K562 (cell line): ENCODE data around the gene DMXL1. TPM values are rescaled to one million over a fixed set of nuclear protein-coding genes. Genes with fewer than 3 reads are reported as not detected.
"Not testable (repeated sequence)": the region's sequence is repeated elsewhere in the genome, so short reads cannot be mapped to it uniquely, and the experiment has no call there.

Source experiments
- ATAC-seq: fragments of 200-7000 bp; cut with Tn5 transposase; 3 replicates; pipeline ENCODE4 v1.9.1; 2020; ENCODE audit warnings: moderate library complexity
- BruUV-seq: library from RNA; stranded (reverse); fragments of 400-500 nt; replicated peaks from 2 replicates; lab custom pipeline; 2021; lab: Mats Ljungman, UMichigan
- CTCF ChIA-PET: fragments of 300-600 bp; formaldehyde crosslinking; extraction: SDS; loops from one replicate; lab custom pipeline; 2021; ENCODE audit warnings: low intra/inter-chr PET ratio; lab: Yijun Ruan, JAX
- POLR2A ChIA-PET: fragments of 300-600, 350-650 bp; sonication (Branson Sonifier 250); formaldehyde crosslinking; extraction: SDS; loops from one replicate; lab custom pipeline; 2021; ENCODE audit warnings: antibody characterized with exemption, inconsistent platforms; lab: Yijun Ruan, JAX
- DNase-seq, 4 experiments: peaks; one replicate each; pipeline versions ENCODE4 v3.0.0 to v3.0.0-alpha.2; 2011 to 2018; ENCODE audit warnings: low spot score in 3 of 4, mixed read lengths in 3 of 4; ENCODE audit errors: extremely low read depth in 1 of 4
- FAIRE-seq: peaks from 2 replicates; lab custom pipeline; 2011; peaks lifted over from hg19 to GRCh38; lab: Jason Lieb, UNC
- H2AFZ ChIP-seq: 2 replicates; pipeline ENCODE4 v1.6.0; 2011; ENCODE audit warnings: low read depth, low read length, control low read depth, inconsistent platforms
- H3K27ac ChIP-seq: fragments of 200-600 bp; 3 replicates; pipeline ENCODE4 v1.8.0; 2011; ENCODE audit warnings: low read depth, mild to moderate bottlenecking, control low read depth, inconsistent platforms, low read length, moderate library complexity, mixed read lengths; ENCODE audit errors: extremely low read depth
- H3K27me3 ChIP-seq, 2 experiments: fragments of 300-600 bp in 1 of 2; 2 replicates in 1 of 2; 3 replicates in 1 of 2; pipeline versions ENCODE4 v1.6.0 to v1.8.0; 2011; ENCODE audit warnings: inconsistent platforms in 2 of 2, low read length in 2 of 2, mild to moderate bottlenecking in 1 of 2, mixed read lengths in 1 of 2, moderate library complexity in 1 of 2; ENCODE audit not compliant: control insufficient read depth in 2 of 2, insufficient read depth in 2 of 2
- H3K36me3 ChIP-seq: fragments of 300-600 bp; 3 replicates; pipeline ENCODE4 v1.8.0; 2011; ENCODE audit warnings: mild to moderate bottlenecking, low read length, inconsistent platforms; ENCODE audit not compliant: control insufficient read depth, insufficient read depth
- H3K4me1 ChIP-seq, 2 experiments: fragments of 200-600 bp in 1 of 2; replicated peaks in 1 of 2; 2 replicates in 1 of 2; 3 replicates in 1 of 2; pipeline versions ENCODE4 v1.5.1 to v1.8.0; 2011; ENCODE audit warnings: inconsistent platforms in 2 of 2, low read length in 2 of 2, mild to moderate bottlenecking in 1 of 2, mixed read lengths in 1 of 2, moderate library complexity in 1 of 2; ENCODE audit not compliant: control insufficient read depth in 2 of 2, insufficient read depth in 2 of 2
- H3K4me2 ChIP-seq: 2 replicates; pipeline ENCODE4 v1.6.1; 2011; ENCODE audit warnings: low read length, control low read depth, inconsistent platforms, mixed read lengths; ENCODE audit not compliant: insufficient read depth
- H3K4me3 ChIP-seq: fragments of 200-600 bp; sonication (generic), shearing (Covaris generic); 2 replicates; pipeline ENCODE4 v1.5.1; 2016; ENCODE audit warnings: control low read depth, inconsistent platforms
- H3K79me2 ChIP-seq: fragments of 200-600 bp; 3 replicates; pipeline ENCODE4 v1.8.0; 2011; ENCODE audit warnings: low read length, inconsistent platforms; ENCODE audit not compliant: control insufficient read depth, insufficient read depth
- H3K9ac ChIP-seq, 2 experiments: 2 replicates each; pipeline versions ENCODE4 v1.6.0 to v1.6.1; 2011; ENCODE audit warnings: low read depth in 2 of 2, low read length in 2 of 2, control low read depth in 1 of 2, inconsistent platforms in 1 of 2, mild to moderate bottlenecking in 1 of 2, mixed read lengths in 1 of 2; ENCODE audit not compliant: insufficient read depth in 1 of 2
- H3K9me1 ChIP-seq: one replicate; pipeline ENCODE4 v1.6.0; 2011; ENCODE audit warnings: inconsistent platforms, mild to moderate bottlenecking, low read length, moderate library complexity; ENCODE audit not compliant: control insufficient read depth, insufficient read depth
- H3K9me3 ChIP-seq: replicated peaks from 2 replicates; pipeline ENCODE4 v1.5.1; 2011; ENCODE audit warnings: low read depth, low read length, inconsistent platforms; ENCODE audit not compliant: control insufficient read depth, insufficient read depth
- H4K20me1 ChIP-seq: replicated peaks from 2 replicates; pipeline ENCODE4 v1.6.1; 2011; ENCODE audit warnings: low read length, inconsistent platforms, mixed read lengths; ENCODE audit not compliant: control insufficient read depth, insufficient read depth
- DIDO1 ChIP-seq: fragments of 450-650 bp; IDR thresholded peaks from 2 replicates; pipeline ENCODE4 v1.6.1; 2016; ENCODE audit warnings: low read depth, missing biosample characterization, missing genetic modification characterization
- NONO ChIP-seq, 2 experiments: fragments of 200-400 bp in 1 of 2; fragments of 450-650 bp in 1 of 2; formaldehyde crosslinking in 1 of 2; IDR thresholded peaks; 2 replicates each; pipeline ENCODE4 v1.6.1; 2017; ENCODE audit warnings: low read depth in 2 of 2, mild to moderate bottlenecking in 2 of 2, moderate library complexity in 2 of 2, low read length in 1 of 2
- PCBP1 ChIP-seq: fragments of 200-400 bp; formaldehyde crosslinking; IDR thresholded peaks from 2 replicates; pipeline ENCODE4 v1.6.1; 2018; ENCODE audit warnings: mild to moderate bottlenecking, low read depth, low read length; ENCODE audit not compliant: poor library complexity, severe bottlenecking
- RBM22 ChIP-seq: fragments of 200-400 bp; formaldehyde crosslinking; IDR thresholded peaks from 2 replicates; pipeline ENCODE4 v1.6.1; 2018; ENCODE audit warnings: low read length, low read depth; ENCODE audit not compliant: poor library complexity, severe bottlenecking
- ZNF644 ChIP-seq: fragments of 200-800 bp; sonication (Bioruptor generic); IDR thresholded peaks from 2 replicates; pipeline ENCODE4 v1.6.1; 2016; ENCODE audit warnings: low read depth, missing genetic modification characterization, missing compliant biosample characterization
- WGBS: fragments of 100-300 bp; shearing (Covaris generic); methylation state at CpG from one replicate; pipeline ENCODE4 v1.1.6; 2016; ENCODE audit warnings: low coverage, mixed read lengths; ENCODE audit not compliant: insufficient coverage; ENCODE audit errors: missing lambda C conversion rate; 5-methylcytosine and 5-hydroxymethylcytosine counted together
- in situ Hi-C: fragments of 300-500 bp; cut with MboI; formaldehyde crosslinking; loops from 4 replicates; pipeline ENCODE4 v1.15.0; 2018; ENCODE audit warnings: inconsistent platforms, mixed read lengths
- intact Hi-C: fragments of 100-400 bp; cut with micrococcal nuclease; formaldehyde crosslinking; loops from 2 replicates; pipeline ENCODE4 v1.14.2; 2022
- polyA plus RNA-seq, 8 experiments: library from polyadenylated mRNA; depleted of rRNA in 4 of 8; stranded (reverse) in 5 of 8; unstranded in 3 of 8; fragments of >200 nt; fragmentation: Nextera tagmentation in 2 of 8; fragmentation: Illumina TruSeq in 1 of 8; extraction: Ambion mirVana in 2 of 8; extraction: Trizol in 1 of 8; gene quantifications; 2 replicates each; pipeline versions ENCODE4 v1.2.1 to v1.2.3, GENCODE V29; 2011 to 2014; ENCODE audit warnings: inconsistent platforms in 1 of 8, missing spikeins in 1 of 8
- total RNA-seq, 7 experiments: library from RNA; depleted of rRNA in 6 of 7; stranded (reverse); fragments of >200 nt in 6 of 7; fragmentation: Illumina TruSeq in 2 of 7; extraction: Trizol in 2 of 7; gene quantifications; 2 replicates each; pipeline versions ENCODE4 v1.2.1 to v1.2.3, GENCODE V29; 2011 to 2021; ENCODE audit warnings: low replicate concordance in 1 of 7

Gene DMXL1
- total and polyA plus RNA-seq, 9 of the 15 experiments (the other 6 are each of a cell fraction or from before 2014, with no cell fraction given) = 8.3 to 40.3 (median 30.6) TPM

DNA sequence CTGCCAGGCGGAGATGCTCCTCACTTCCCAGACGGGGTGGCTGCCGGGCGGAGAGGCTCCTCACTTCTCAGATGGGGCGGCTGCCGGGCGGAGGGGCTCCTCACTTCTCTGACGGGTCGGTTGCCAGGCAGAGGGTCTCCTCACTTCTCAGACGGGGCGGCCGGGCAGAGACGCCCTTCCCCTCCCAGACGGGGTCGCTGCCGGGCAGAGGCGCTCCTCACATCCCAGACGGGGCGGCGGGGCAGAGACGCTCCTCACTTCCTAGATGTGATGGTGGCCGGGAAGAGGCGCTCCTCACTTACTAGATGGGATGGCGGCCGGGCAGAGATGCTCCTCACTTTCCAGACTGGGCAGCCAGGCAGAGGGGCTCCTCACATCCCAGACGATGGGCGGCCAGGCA is 51.6 kb downstream of the DMXL1 start:
- peaks cover 34% of the 10 kb centered on the region; the same call in 2 of the 3 replicates for H3K36me3 ChIP-seq
- ATAC-seq, H3K9me1 ChIP-seq, H2AFZ ChIP-seq, H3K27ac ChIP-seq, H3K27me3 ChIP-seq, in situ Hi-C loops, FAIRE-seq, CTCF ChIA-PET, H3K4me3 ChIP-seq, H4K20me1 ChIP-seq, H3K9me3 ChIP-seq, H3K9ac ChIP-seq, H3K79me2 ChIP-seq, H3K4me1 ChIP-seq, DNase-seq, POLR2A ChIA-PET, BruUV-seq, intact Hi-C loops, H3K4me2 ChIP-seq: not testable (repeated sequence)
- WGBS = no CpG with 5 or more reads among the region's 27 CpGs

GRCh38 chr5:119123280-119123679 is 52.4 kb downstream of the DMXL1 start:
- no TSS peak for BruUV-seq
- Histone ChIP-seq H3K27me3 (no peaks in the 10 kb centered on the region), H3K9me1 (no peaks in the 10 kb centered on the region), H3K79me2 (no peaks in the 10 kb centered on the region), H3K9me3 (0 out of 2 replicates have a peak, but pooled peaks cover 2% of the 10 kb centered on the region), H3K36me3 (peaks cover 34% of the 10 kb centered on the region; the same call in 2 of the 3 replicates), H3K4me2 (no peak overlapping the region), H3K4me3 (no peak overlapping the region), H4K20me1 (no peaks in the 10 kb centered on the region), H2AFZ (no peak overlapping the region), H3K4me1 (no peaks in the 10 kb centered on the region), H3K27ac (no peak overlapping the region)
- ChIA-PET POLR2A (no interaction called here), CTCF (no interaction called here)
- 100% methylated on average over 1 of the region's 2 CpGs for WGBS
- DNase-seq (no peak), FAIRE-seq (no peak), ATAC-seq (no peak)
- in situ Hi-C loops = no loop called here
- TF ChIP-seq ZNF644 (tag) (no peak), PCBP1 (peak; percentile 53), NONO (IDR thresholded peaks at IDR 0.05; ENCODE audit: low read depth in 2 of 2, low read length in 1 of 2) (no peak), RBM22 (peak; percentile 81), DIDO1 (no peak)
- TF ChIP-seq, all 486 proteins: peak for 2
- H3K9ac ChIP-seq = no peak overlapping the region
- intact Hi-C loops = no loop called here
